H1 (cell line): ENCODE measurements around the gene CCL1.

Source experiments
- GTF2F1 ChIP-seq: IDR thresholded peaks from 2 replicates; pipeline ENCODE4 v1.6.1; 2012; ENCODE audit warnings: low read depth, low read length, improper control_type of control experiment, borderline replicate concordance
- SRF ChIP-seq: IDR thresholded peaks from 2 replicates; pipeline ENCODE4 v1.6.1; 2011; ENCODE audit warnings: mild to moderate bottlenecking, low read depth, low read length, moderate library complexity

- TF ChIP-seq SRF (no peak), GTF2F1 (no peak)
Measured at GRCh38 chr17:34378664-34379101, 15.7 kb upstream of the CCL1 start.
